Neural cell (in vitro differentiated cells): ENCODE results near the gene ITPA. TPM values are rescaled to one million over a fixed set of nuclear protein-coding genes. Genes with fewer than 3 reads are reported as not detected.

Experiments
- H2AFZ ChIP-seq: fragments of 200-600, 300-800 bp; sonication (generic), shearing (Covaris generic); 2 replicates; pipeline ENCODE4 v1.6.0; 2014; ENCODE audit warnings: low read depth, mild to moderate bottlenecking, antibody characterized with exemption, low read length, moderate library complexity
- H3F3A ChIP-seq: fragments of 200-600 bp; shearing (Covaris generic); 2 replicates; pipeline ENCODE4 v1.6.1; 2016; ENCODE audit warnings: mild to moderate bottlenecking, moderate library complexity, mixed read lengths, antibody characterized with exemption, low read length; ENCODE audit not compliant: insufficient read depth, poor library complexity, severe bottlenecking
- H3K27ac ChIP-seq: fragments of 200-600, 300-800 bp; sonication (generic), shearing (Covaris generic); 2 replicates; pipeline ENCODE4 v1.5.1; 2014; ENCODE audit warnings: mild to moderate bottlenecking, low read length, moderate library complexity
- H3K27me3 ChIP-seq: fragments of 300-800, 200-600 bp; sonication (generic), shearing (Covaris generic); 2 replicates; pipeline ENCODE4 v1.6.0; 2014; ENCODE audit warnings: mild to moderate bottlenecking, low read depth, low read length, moderate library complexity; ENCODE audit not compliant: insufficient read depth
- H3K36me3 ChIP-seq: fragments of 300-800, 200-600 bp; sonication (generic), shearing (Covaris generic); 2 replicates; pipeline ENCODE4 v1.5.1; 2014; ENCODE audit warnings: mild to moderate bottlenecking, antibody characterized with exemption, low read length, moderate library complexity; ENCODE audit not compliant: insufficient read depth
- H3K4me2 ChIP-seq: fragments of 300-800, 200-600 bp; sonication (generic), shearing (Covaris generic); 2 replicates; pipeline ENCODE4 v1.6.0; 2014; ENCODE audit warnings: mild to moderate bottlenecking, low read length
- H3K4me3 ChIP-seq: fragments of 300-800, 200-600 bp; sonication (generic), shearing (Covaris generic); 2 replicates; pipeline ENCODE4 v1.5.1; 2014; ENCODE audit warnings: mild to moderate bottlenecking, low read length, moderate library complexity
- H3K79me2 ChIP-seq: fragments of 200-600 bp; shearing (Covaris generic); replicated peaks from 2 replicates; pipeline ENCODE4 v1.6.0; 2014; ENCODE audit warnings: mild to moderate bottlenecking, low read length, moderate library complexity; ENCODE audit not compliant: insufficient read depth
- H3K9ac ChIP-seq: fragments of 300-800, 200-600 bp; sonication (generic), shearing (Covaris generic); 2 replicates; pipeline ENCODE4 v1.6.1; 2016; ENCODE audit warnings: mild to moderate bottlenecking, low read length, mixed read lengths
- H3K9me2 ChIP-seq: fragments of 200-600 bp; shearing (Covaris generic); 2 replicates; pipeline ENCODE4 v1.6.1; 2016; ENCODE audit warnings: mild to moderate bottlenecking, low read length, mixed read lengths; ENCODE audit not compliant: insufficient read depth
- H3K9me3 ChIP-seq: fragments of 200-600, 300-800 bp; sonication (generic), shearing (Covaris generic); 2 replicates; pipeline ENCODE4 v1.6.1; 2016; ENCODE audit warnings: mild to moderate bottlenecking, mixed run types, low read length, moderate library complexity, mixed read lengths
- H4K20me1 ChIP-seq: fragments of 200-600 bp; shearing (Covaris generic); 2 replicates; pipeline ENCODE4 v1.6.1; 2016; ENCODE audit warnings: mild to moderate bottlenecking, mixed run types; ENCODE audit not compliant: insufficient read depth
- CTCF ChIP-seq: fragments of 450-650 bp; IDR thresholded peaks from 2 replicates; pipeline ENCODE4 v1.5.1; 2014; ENCODE audit warnings: antibody characterized with exemption, mild to moderate bottlenecking, moderate library complexity; ENCODE audit not compliant: poor library complexity, severe bottlenecking
- EP300 ChIP-seq: fragments of 450-650 bp; conservative IDR thresholded peaks from 2 replicates; pipeline ENCODE4 v1.6.1; 2014; ENCODE audit warnings: antibody characterized with exemption, mild to moderate bottlenecking, moderate library complexity; ENCODE audit not compliant: poor library complexity, severe bottlenecking
- EZH2 ChIP-seq: fragments of 200-600, 300-800 bp; shearing (Covaris generic), sonication (generic); IDR thresholded peaks from 2 replicates; pipeline ENCODE4 v1.6.1; 2014; ENCODE audit warnings: antibody characterized with exemption, low read length, borderline replicate concordance, mild to moderate bottlenecking; ENCODE audit not compliant: insufficient read depth, poor library complexity, severe bottlenecking
- MXI1 ChIP-seq: fragments of 450-650 bp; conservative IDR thresholded peaks from 2 replicates; pipeline ENCODE4 v1.6.1; 2014; ENCODE audit warnings: antibody characterized with exemption, mild to moderate bottlenecking; ENCODE audit not compliant: poor library complexity, severe bottlenecking
- POLR2AphosphoS5 ChIP-seq: IDR thresholded peaks from 2 replicates; pipeline ENCODE4 v1.6.1; 2012
- RAD21 ChIP-seq: fragments of 450-650 bp; conservative IDR thresholded peaks from 2 replicates; pipeline ENCODE4 v1.6.1; 2014; ENCODE audit warnings: antibody characterized with exemption, mild to moderate bottlenecking, moderate library complexity
- REST ChIP-seq: IDR thresholded peaks from 2 replicates; pipeline ENCODE4 v1.6.1; 2012; ENCODE audit warnings: borderline replicate concordance
- SMC3 ChIP-seq: fragments of 450-650 bp; conservative IDR thresholded peaks from 2 replicates; pipeline ENCODE4 v1.6.1; 2014; ENCODE audit warnings: antibody characterized with exemption, mild to moderate bottlenecking, moderate library complexity; ENCODE audit not compliant: poor library complexity
- TAF1 ChIP-seq: IDR thresholded peaks from 2 replicates; pipeline ENCODE4 v1.6.1; 2012; ENCODE audit warnings: low read depth
- polyA plus RNA-seq: library from polyadenylated mRNA; depleted of rRNA; stranded (reverse); fragments of >200 nt; gene quantifications from 2 replicates; pipeline ENCODE4 v1.2.3, GENCODE V29; 2014

The ITPA gene
- polyA plus RNA-seq, 1 donor from 2014 or later: 87.1 TPM

- Histone ChIP-seq H3K9me2 (no peaks in the 10 kb centered on the region), H3F3A (no peaks in the 10 kb centered on the region), H4K20me1 (no peaks in the 10 kb centered on the region), H3K4me2 (no peak overlapping the region), H3K4me3 (no peak overlapping the region), H3K27me3 (no peaks in the 10 kb centered on the region), H2AFZ (no peak overlapping the region), H3K79me2 (no peaks in the 10 kb centered on the region), H3K27ac (no peak overlapping the region), H3K9ac (no peak overlapping the region), H3K36me3 (no peaks in the 10 kb centered on the region), H3K9me3 (no peaks in the 10 kb centered on the region)
- no peak for TF ChIP-seq REST
- TF ChIP-seq RAD21: no peak
- TF ChIP-seq POLR2AphosphoS5: no peak
- no peak for TF ChIP-seq EP300
- no peak for TF ChIP-seq TAF1
- no peak for TF ChIP-seq EZH2
- TF ChIP-seq MXI1: no peak
- TF ChIP-seq SMC3: no peak
- no peak for TF ChIP-seq CTCF
Observed at GRCh38 chr20:3227936-3228749, 18.8 kb downstream of the ITPA start.

- Histone ChIP-seq H3K4me3 (no peak overlapping the region), H3F3A (no peaks in the 10 kb centered on the region), H3K27me3 (no peaks in the 10 kb centered on the region), H3K79me2 (no peaks in the 10 kb centered on the region), H3K9me3 (no peaks in the 10 kb centered on the region), H3K36me3 (no peaks in the 10 kb centered on the region), H4K20me1 (no peaks in the 10 kb centered on the region), H3K27ac (no peak overlapping the region), H3K9me2 (no peaks in the 10 kb centered on the region), H3K4me2 (no peak overlapping the region), H2AFZ (no peak overlapping the region), H3K9ac (no peak overlapping the region)
- TF ChIP-seq TAF1 (no peak), RAD21 (no peak), EZH2 (no peak), EP300 (no peak), REST (no peak), SMC3 (no peak), MXI1 (no peak), CTCF (no peak), POLR2AphosphoS5 (no peak)
Observed at GRCh38 chr20:3228750-3229032, 19.4 kb downstream of the ITPA start.
